Epithelial cell of esophagus (primary cell): ENCODE data around the gene TMEM132C.
"Not testable (repeated sequence)": the region's sequence is repeated elsewhere in the genome, so short reads cannot be mapped to it uniquely, and the experiment has no call there.

ENCODE experiments used
- DNase-seq: peaks from one replicate; pipeline ENCODE4 v3.0.0; 2010; ENCODE audit warnings: low read depth
- H3K4me3 ChIP-seq: 2 replicates; pipeline ENCODE4 v1.5.1; 2011; ENCODE audit warnings: mild to moderate bottlenecking, low read length, control low read depth
- TF ChIP-seq, protein P1 (sequence below): IDR thresholded peaks from 2 replicates; pipeline ENCODE4 v1.5.1; 2011; ENCODE audit warnings: low read depth, mild to moderate bottlenecking, low read length, control low read depth, inconsistent platforms; ENCODE audit not compliant: insufficient read depth; ENCODE audit errors: missing control alignments

Gene TMEM132C

DNA sequence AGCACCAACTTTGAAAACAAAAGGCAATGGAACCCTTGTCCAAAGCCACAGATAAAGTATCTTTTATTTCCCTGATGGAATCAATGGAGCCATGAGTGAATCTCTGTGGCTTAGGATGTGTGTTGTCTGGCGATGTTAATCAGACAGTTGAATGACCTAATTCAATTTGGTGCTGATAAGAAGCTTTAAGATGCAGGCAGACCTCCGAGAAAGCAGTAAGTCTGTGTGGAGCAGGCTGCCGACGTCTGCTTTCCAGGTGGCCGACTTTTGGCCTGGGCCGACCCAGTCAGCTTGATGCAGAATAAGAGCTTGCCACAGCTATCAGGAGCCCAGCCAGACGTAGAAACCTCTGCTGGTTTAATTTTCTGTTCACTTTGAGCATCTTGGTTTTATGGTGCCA is 21.1 kb upstream of the TMEM132C start:
- DNase-seq = no peak
- no peak overlapping the region for H3K4me3 ChIP-seq
- TF ChIP-seq, protein P1, sequence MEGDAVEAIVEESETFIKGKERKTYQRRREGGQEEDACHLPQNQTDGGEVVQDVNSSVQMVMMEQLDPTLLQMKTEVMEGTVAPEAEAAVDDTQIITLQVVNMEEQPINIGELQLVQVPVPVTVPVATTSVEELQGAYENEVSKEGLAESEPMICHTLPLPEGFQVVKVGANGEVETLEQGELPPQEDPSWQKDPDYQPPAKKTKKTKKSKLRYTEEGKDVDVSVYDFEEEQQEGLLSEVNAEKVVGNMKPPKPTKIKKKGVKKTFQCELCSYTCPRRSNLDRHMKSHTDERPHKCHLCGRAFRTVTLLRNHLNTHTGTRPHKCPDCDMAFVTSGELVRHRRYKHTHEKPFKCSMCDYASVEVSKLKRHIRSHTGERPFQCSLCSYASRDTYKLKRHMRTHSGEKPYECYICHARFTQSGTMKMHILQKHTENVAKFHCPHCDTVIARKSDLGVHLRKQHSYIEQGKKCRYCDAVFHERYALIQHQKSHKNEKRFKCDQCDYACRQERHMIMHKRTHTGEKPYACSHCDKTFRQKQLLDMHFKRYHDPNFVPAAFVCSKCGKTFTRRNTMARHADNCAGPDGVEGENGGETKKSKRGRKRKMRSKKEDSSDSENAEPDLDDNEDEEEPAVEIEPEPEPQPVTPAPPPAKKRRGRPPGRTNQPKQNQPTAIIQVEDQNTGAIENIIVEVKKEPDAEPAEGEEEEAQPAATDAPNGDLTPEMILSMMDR = no peak

DNA sequence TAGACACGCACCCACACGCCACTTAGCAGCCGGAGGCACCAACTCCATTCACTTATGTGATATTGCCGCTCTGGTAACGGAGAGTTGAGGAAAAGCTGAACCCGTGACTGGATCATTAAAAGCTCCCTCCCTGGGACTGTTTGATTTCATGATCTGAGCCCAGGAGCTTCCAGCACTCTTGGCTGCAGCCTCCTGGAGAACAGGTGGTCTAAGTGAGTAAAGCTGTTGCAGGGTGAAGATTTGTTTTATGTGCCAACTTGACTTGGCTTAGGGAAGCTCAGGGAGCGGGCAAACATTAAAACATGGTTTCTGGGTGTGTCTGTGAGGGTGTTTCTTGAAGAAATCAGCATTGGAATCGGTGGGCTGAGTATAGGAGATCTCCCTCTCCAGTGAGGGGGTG is 16.9 kb upstream of the TMEM132C start:
- TF ChIP-seq, protein P1 = no peak
- no peak overlapping the region for H3K4me3 ChIP-seq
- DNase-seq = no peak

DNA sequence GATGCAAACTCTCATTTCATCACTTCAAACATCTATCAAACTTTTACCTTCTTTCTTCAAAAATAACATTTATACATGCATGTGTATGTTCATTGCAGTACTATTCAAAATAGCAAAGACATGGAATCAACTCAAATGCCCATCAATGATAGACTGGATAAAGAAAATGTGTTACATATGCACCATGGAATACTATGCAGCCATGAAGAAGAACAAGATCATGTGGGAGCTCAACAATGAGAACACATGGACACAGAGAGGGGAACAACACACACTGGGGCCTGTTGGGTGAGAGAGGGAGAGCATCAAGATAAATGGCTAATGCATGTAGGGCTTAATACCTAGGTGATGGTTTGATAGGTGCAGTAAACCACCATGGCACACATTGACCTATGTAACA is 13.1 kb upstream of the TMEM132C start:
- not testable (repeated sequence) for H3K4me3 ChIP-seq

DNA sequence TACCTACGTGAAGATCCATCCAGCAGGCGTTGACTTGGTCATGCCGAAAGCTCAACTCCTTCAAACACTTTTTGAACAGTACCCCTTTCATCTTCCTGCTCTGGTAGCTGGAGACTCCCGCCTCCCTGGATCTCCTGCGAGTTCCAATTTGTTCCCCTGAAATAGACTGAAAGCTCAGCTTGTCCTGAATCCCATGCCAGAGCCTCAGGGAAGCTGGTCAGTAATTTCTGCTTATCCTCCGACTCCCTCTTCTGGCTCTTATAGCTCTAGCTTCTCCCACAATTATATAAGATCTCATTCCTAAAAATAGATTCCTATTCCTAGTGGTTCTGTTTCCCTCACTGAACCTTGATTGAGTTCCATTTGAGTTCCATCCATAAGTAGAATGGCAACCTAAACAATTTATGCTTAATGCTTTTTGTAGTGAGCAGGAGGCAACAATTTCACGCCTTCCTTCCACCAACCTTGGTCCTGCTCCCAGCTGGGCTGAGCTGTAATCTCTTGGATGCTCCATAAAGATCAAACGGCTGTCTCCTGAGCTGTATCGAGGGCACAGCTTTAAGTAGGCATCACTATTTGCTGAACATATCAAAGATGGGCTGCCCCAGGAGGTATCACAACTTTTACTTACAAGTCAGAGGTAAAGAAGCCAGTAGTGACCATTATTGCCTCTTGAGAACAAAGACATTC is 8.0 kb upstream of the TMEM132C start:
- H3K4me3 ChIP-seq = no peak overlapping the region
- DNase-seq = no peak
- TF ChIP-seq, protein P1 = no peak

More for the DNA sequence above, 13.1 kb upstream of the TMEM132C start:
- not testable (repeated sequence) for DNase-seq

GRCh38 chr12:128259556-128260070 is 7.4 kb upstream of the TMEM132C start:
- no peak overlapping the region for H3K4me3 ChIP-seq
- TF ChIP-seq, protein P1 = no peak
- no peak for DNase-seq

GRCh38 chr12:128261757-128262156 is 5.2 kb upstream of the TMEM132C start:
- DNase-seq = no peak
- H3K4me3 ChIP-seq = no peak overlapping the region
- TF ChIP-seq, protein P1 = no peak

DNA sequence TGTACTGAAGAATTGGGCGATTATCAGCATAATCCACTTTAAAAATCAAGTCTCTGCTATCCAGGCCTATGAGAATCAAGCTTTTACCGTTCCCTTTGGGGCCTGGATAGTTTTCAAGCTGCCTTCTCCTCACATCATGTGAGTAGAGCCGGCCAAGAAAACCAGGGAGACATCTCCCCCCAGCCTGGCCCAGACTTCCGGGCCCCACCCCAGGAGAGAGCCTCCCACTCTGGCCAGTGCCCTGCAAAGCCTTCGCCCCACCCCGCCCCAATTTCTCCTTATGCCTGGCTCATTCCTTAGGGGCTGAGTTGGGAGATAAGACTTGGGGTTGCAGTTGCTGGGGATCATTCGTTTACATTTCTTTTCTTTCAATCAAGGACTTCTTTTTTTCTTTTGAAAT is 1.4 kb upstream of the TMEM132C start:
- TF ChIP-seq, protein P1 = no peak

More for the DNA sequence above, 1.4 kb upstream of the TMEM132C start:
- H3K4me3 ChIP-seq = no peak overlapping the region
- DNase-seq = no peak
